GM18907 (cell line): ENCODE measurements around the gene RERE.

Source experiments
- ATAC-seq: cut with Tn5 transposase; IDR thresholded peaks from one replicate; pipeline ENCODE4 v1.9.1; 2021; ENCODE audit warnings: mild to moderate bottlenecking, moderate library complexity; ENCODE audit not compliant: unreplicated experiment

RERE gene

GRCh38 chr1:8495928-8496401 lies 321.5 kb downstream of the RERE start:
- no peak for ATAC-seq

GRCh38 chr1:8494681-8495080 lies 322.8 kb downstream of the RERE start:
- ATAC-seq: no peak

GRCh38 chr1:8493916-8494540 lies 323.4 kb downstream of the RERE start:
- ATAC-seq: no peak

GRCh38 chr1:8487249-8487648 lies 330.2 kb downstream of the RERE start:
- no peak for ATAC-seq

GRCh38 chr1:8486047-8486446 lies 331.4 kb downstream of the RERE start:
- ATAC-seq: no peak

- no peak for ATAC-seq
Measured at GRCh38 chr1:8483586-8483985, 333.9 kb downstream of the RERE start.

- no peak for ATAC-seq
Measured at GRCh38 chr1:8482979-8483381, 334.5 kb downstream of the RERE start.

GRCh38 chr1:8481650-8482380 lies 335.6 kb downstream of the RERE start:
- no peak for ATAC-seq

GRCh38 chr1:8478566-8478965 lies 338.9 kb downstream of the RERE start:
- ATAC-seq: no peak

- ATAC-seq: no peak
Measured at GRCh38 chr1:8477983-8478362, 339.5 kb downstream of the RERE start.

GRCh38 chr1:8477166-8477982 lies 340.1 kb downstream of the RERE start:
- ATAC-seq: peak; percentile 79

- no peak for ATAC-seq
Measured at GRCh38 chr1:8476006-8476405, 341.4 kb downstream of the RERE start.

GRCh38 chr1:8474369-8474768 lies 343.1 kb downstream of the RERE start:
- ATAC-seq: no peak

- no peak for ATAC-seq
Measured at GRCh38 chr1:8473891-8474300, 343.5 kb downstream of the RERE start.

GRCh38 chr1:8473121-8473875 lies 344.1 kb downstream of the RERE start:
- ATAC-seq: no peak

GRCh38 chr1:8472668-8473067 lies 344.8 kb downstream of the RERE start:
- ATAC-seq: peak; percentile 36

GRCh38 chr1:8471451-8471850 lies 346.0 kb downstream of the RERE start:
- ATAC-seq: no peak

GRCh38 chr1:8468751-8469150 lies 348.7 kb downstream of the RERE start:
- no peak for ATAC-seq

- ATAC-seq: no peak
Measured at GRCh38 chr1:8467308-8467707, 350.1 kb downstream of the RERE start.

- ATAC-seq: no peak
Measured at GRCh38 chr1:8465692-8466091, 351.7 kb downstream of the RERE start.

GRCh38 chr1:8465013-8465412 lies 352.4 kb downstream of the RERE start:
- ATAC-seq: no peak
